NCI-H1694 treated with DMSO at 0.1 percent for 48 hours (cell line): Measurements from ENCODE around the gene CAPZB.

Experiments
- DNase-seq: peaks from one replicate; lab custom pipeline; 2025; lab: John Stamatoyannopoulos, UW

CAPZB gene

DNA sequence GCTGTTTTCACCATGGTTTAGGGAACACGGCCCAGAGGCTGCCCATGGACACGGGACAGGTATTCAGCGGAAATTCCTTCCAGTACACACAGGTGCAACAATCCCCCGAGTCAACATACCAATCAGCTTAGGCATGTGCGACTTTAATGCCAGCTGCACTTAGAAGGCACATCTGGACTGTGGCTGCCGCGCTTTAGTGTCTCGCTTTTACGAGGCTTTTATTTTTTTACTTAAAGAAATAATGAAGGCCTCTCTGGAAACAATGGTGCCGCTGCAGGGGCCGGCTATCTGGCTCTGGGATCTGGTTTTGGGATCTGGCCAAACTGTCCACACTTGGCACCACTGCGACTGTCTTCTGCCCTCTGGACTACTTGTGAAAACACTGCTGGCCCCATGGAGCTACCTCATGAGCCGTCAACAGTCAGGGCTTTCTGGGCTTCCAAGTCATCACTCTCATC lies 117.7 kb downstream of the CAPZB start:
- DNase-seq, result no peak

DNA sequence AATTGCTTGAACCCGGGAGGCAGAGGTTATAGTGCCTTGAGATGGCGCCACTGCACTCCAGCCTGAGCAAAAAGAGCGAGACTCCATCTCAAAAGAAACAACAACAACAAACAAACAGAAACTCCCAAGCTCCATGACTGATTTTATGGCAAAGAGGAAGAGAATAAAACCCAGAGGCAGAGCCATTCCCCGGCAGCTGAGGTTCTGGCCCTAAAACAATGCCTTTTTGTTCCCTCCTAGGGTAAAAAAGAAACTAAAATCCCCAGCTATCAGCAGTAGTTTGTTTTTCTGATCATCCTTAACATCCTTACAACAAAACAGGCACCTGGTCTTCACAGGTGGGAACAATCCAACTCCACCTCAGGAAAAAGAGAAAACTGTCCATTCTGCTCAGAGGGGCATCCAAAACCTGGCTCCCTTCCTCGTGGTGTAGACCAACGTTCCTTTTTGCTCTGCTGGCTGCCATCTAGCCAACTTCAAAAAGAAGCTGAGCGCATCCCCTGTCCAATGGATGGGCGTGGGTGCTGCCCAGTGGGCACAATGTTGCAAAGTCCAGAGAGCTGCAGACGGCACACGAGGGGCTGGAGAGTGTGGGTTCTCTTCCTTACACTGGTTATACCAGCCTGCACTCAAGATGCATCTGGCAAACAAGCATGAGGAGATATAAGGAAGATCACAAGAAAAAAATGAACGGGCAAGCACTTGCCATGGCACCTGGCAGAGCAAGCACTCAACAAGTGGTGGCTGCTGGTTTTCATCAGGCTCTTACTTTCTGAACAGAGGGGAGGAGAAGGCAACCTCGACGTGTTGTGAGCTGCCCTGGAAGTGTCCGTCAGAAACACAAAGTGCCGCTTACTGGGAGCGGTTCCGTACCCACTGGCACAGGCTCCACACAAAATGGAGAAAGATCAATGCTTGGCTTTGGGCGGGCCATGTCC lies 118.5 kb downstream of the CAPZB start:
- no peak for DNase-seq

DNA sequence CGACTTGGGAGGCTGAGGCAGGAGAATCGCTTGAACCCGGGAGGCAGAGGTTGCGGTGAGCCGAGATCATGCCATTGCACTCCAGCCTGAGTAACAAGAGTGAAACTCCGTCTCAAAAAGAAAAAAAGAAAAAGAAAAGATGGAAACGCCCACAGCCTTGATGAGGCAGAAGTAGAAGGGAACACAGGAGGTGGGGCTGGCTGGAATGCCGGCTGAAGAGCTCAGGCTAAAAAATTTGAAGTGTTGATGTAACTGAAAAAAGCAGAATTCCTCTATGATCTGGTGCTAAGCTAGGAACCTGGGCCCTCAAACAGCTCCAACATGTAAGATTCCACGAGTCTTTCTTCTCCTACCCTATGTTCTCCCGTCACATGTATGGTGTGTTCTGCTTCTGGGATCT lies 119.6 kb downstream of the CAPZB start:
- DNase-seq, result no peak

DNA sequence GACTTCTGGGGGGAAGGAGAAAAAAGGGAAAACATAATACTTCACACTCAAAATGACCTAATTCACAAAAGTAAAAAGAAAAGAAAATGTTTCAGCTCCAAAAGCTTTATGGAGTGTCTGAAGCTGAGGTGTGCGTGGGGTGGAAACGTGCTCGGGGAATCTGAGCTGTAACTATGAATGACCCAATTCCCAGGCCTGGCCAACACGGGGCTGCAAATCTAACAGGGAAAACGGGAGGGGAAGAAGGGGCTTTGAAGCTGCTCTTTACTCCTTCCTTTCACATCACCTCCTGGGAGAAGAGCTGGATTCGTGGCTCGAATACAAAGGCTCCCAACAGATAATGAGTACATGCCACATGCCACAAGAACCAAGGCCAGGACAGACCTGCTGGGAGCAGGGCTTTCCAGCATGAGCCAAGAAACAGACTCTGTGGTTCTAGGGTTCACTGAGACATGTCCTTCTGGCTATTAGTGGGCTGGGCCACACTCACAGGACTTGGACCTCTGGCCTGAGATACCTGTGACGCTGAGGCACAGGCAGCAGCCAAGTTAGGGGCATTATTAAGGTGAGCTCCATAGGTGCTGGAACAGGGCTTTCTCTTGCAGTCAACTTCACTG lies 121.7 kb downstream of the CAPZB start:
- no peak for DNase-seq

DNA sequence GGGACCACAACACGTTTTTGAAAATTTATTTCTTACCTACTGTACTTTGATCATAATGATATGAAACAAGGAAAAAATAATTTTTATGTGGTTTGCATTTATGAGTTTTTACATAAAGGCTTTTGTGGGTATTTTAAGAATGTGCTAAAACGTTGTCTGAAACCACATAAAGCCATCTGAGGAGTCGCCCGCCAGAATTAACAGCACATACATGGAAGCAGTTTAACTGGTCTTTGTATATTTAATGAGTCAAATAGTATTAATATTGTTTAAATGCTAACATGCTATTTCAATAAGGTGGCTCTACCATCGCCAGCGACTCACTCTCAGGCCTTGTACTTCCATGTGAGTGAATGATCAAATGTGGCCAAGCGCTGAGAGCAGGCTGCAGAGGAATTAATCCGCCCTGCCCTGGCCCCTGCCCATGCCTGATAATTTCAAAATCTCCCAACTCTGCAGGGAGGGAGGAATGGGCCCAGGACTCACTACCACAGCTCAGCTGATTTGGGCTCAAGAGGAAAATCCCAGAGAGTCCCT lies 123.7 kb downstream of the CAPZB start:
- no peak for DNase-seq

DNA sequence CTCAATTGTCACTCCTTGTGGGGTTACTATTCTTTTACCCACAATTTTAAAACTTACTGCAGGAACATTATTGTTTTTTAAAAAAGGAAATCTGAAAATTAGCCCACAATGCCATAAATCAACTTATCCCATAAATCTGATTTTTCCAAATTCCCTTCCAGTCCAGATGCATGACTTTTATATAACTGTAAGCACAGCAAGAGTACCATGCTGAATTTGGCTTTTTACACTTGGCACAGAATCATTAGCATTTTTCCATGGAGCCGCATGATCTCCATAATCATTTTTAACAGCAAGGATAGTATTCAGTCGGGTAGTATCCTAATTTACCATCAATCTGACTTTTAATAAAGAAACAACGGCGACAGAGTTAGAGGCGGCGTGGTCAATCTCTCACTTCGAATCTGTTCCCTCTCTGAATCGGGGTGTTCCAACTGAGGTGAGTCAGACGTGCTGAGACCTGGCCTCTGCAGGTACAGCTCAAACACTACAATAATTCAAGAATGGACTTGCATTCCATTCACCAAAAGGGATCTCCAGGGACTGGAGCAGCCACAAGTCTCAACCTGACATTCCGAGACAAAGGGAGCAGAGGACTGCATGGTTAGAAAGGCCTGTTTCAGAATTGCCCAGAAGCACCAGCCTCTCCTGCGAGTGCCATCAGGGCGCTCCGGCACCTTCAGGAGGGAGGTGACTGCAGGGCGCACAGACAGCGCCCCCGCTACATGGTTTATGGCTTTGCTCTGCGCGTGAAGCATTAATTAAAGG lies 124.3 kb downstream of the CAPZB start:
- DNase-seq, result no peak

DNA sequence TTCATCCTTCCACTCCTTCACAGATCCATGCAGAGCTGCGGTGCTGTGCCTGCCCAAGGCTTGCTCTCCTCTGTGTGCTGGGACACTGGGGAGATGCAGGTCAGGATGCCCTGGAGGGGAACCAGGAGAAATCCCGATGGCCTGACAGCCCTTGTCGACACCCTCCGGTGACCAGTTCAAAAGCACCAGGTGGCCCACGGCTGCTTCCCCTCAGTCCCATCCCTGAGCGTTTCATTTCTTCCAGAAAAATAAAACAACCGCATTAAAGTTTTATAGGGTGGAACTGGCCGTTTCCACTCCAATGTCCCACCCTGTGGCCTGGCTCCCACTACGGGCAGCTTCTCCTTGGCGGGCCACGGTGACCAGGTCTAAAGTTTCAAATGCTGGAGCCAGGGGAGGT lies 124.9 kb downstream of the CAPZB start:
- no peak for DNase-seq

DNA sequence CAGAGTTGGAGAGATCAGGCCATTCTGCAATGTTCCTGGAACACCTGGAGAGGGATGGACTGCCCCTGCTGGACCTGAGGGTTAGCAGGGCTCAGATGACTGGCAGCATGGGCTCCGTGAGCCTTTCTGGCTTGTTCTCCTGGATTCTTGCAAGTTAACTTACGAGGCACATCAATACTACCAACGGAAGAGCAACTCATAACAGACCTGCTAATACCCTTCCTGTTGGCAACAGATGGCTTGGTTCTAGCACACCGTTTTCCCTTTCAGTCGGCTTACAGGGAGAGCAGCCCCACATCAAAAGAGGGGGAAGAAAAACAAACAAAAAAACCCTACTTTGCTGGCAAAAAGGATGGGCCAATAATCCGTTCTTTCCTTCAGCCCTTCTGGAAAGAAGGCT lies 125.3 kb downstream of the CAPZB start:
- peak; percentile 73 for DNase-seq

DNA sequence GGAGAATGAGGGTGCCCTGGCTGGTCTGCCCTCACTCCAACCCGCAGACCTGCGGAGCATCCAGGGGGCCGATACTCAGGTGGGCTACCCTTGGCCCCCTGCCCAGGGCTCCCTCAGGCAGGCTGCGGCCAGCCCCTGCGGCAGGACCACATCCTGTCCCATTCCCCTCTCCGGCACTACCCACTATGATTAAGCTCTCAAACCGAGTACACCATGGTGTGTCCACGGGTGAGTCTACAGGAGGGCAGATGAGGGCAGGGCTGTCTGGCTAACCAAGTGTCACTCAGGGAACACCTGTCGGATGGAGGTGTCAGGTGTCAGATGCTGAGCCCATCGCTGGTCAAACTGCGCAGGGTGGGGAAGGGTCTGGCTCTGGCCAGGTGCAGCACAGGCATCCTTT lies 126.0 kb downstream of the CAPZB start:
- no peak for DNase-seq

DNA sequence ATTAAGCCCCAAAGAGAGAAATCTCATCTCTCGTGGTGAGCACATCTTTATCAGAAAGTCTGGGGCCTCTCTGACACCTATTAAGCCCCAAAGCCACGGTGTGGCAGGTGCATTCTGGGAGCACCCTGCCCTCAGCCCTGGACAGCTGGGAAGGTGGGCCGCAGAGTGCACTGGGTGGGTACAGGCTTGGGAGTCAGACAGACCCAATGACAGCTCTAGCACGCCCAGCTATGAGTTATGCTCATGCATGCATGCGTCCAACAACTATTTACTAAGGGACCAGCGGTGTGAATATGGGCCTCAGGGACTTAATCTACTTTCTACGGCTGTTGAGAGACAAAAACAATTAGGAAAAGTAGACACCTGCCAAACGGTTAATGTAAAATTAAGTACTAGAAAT lies 126.6 kb downstream of the CAPZB start:
- DNase-seq, result no peak

DNA sequence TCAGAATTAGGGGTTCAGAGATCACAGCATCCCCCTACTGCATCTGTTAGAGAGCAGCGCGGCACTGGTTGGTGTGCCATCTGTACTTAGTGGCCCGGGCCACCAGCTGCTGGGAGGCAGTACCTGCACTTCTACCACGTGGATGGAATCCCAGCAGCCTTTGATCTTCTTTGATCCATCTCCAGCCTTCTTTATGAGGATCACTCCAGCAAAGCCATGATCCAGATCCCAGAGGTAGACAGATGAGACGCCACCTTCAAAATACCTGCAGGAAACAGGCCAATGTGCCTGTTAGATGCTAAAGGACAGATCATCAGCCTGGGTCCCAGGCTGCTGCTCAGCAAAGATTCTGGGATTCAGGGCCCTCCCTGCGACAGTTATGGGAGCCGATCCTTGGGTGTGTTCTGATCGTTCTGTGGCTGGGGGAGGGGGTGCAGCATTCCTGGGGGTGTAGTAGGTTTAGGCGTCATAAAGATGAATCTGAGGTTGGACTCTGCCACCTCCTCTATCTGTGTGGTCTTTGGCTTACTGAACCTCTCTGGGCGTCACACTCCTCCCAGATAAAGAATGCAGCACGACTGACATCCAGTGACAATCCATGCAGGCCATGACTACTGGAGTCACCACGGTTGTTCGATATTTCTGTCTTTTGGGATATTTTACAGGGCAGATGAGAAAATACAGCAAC lies 127.9 kb downstream of the CAPZB start:
- no peak for DNase-seq

DNA sequence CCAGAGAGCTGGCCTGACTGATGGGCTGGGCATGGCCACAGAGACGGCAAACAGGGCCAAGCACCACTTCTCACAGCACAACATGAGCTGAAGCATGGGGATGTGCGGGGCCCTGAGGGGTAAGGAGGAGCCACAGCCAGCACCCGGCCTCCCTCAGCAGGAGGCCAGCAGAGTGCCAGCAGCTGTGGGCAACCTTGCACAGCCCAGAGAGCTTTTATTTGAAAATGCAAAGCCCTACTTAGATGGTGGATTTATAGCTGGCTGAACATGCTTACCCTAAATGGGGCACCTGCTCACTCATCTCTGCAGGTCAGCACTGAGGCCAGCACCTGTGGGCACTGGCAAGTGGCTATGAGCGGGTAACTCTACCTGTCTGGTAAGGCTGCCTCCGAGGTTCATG lies 129.1 kb downstream of the CAPZB start:
- no peak for DNase-seq

DNA sequence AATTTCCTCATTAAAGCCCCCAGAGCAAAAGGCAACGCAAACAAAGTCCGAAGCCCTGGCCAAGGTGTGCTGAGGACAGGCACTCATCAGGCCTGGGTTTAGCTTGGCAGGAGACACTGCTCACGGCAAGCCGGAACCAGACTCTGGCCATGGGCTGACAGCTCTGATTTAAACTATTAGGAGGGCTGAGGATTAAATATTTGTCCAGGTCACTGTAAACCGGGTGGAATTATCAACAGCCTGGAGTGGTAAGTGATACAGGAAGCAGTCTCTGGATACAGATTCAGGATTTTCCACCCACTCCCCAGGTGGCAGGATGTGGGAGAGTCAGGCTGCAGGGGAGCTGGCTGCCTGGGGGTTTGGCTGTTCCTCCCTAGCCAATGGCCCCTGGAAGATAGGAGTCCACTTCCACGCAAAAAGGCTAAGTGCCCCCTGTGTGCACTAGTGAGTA lies 130.8 kb downstream of the CAPZB start:
- DNase-seq, result no peak

DNA sequence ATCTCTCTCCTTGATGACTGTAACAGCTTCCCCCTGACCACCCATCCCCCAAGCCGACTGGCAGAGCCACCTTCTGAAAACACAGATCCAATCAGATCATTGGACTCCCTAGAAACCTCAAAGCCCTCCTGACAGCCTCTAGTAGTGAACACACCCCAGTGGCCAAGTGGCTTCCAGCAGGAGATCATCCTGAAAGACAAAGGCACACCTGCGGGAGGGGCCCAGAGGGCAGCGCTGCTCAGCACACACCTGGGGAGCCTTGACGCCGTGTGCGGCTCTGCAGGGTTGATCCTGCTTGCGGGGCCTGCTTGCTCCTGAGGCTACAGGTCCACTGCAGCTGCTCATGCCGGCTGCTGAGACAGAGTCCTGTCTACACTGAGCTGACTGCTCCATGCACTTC lies 131.7 kb downstream of the CAPZB start:
- no peak for DNase-seq

DNA sequence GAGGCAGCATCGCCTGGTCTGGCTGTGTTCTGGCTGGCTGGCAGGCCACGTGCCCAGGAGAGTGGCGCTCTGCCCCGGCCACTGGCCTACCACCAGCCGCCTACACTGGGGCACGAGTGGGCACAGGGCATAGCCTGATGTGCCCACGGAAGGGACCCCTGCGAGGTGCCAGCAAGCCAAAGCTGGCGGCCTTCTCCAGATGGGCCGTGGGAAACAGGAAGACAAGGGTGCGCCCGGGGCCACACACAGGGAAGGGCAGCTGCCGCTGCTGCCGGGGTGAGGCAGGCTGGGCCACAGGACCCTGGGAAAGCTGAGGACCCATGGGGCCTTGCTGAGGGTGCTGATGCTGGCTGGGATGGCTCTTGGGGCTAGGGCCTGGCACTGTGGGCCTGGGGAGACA lies 132.5 kb downstream of the CAPZB start:
- DNase-seq, result no peak

DNA sequence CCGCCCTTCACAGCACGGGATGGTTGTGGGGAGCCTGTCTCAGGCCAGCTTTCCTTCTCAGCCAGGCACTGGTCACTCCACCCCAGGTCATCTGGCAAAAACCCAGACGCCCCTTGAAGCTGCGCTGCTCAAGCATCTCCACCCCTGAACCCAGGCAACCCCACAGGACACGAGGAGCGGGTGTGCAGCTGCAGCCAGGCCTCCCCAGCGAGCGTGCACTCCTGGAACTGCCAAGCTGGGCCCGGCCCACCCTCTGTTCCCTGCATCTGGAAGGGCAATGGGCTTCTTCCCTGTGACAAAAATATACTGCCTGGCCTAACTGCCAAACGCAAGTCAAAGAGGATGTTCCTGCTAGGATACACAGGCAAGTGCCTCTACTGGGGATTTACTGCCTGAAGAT lies 133.5 kb downstream of the CAPZB start:
- DNase-seq, result no peak

DNA sequence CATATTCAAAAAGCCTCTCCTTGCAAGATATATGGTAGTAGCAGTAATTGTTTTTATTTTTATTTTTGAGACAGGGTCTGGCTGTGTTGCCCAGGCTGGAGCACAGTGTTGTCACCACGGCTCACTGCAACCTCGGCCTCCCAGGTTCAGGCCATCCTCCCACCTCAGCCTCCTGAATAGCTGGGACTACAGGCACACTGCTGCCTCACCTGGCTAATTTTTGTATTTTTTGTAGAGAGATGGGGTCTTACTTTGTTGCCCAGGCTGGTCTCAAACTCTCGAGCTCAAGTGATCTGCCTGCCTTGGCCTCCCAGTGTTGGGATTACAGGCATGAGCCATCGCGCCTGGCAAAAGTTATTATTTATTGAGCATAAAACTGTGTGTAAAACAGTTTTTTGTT lies 134.8 kb downstream of the CAPZB start:
- DNase-seq, result no peak

DNA sequence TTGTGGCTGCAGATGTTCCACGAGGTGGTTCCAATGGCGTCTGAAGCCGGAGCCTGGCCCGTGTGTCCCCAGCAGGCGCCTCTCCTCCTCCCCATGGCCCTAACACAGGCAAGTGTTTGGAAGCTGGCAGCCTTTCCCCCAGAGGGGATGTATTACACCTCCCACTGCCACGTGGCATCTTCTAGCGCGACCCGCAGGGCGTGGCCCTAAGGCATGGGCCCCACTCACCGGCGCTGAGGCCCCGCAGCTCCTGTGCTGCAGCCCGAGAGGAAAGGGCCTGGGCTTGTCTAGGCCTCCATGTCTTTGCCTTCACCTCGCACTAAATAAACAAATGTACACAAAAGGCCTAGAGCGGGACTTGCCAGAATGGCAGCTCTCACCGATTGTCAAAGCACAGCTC lies 135.3 kb downstream of the CAPZB start:
- no peak for DNase-seq

DNA sequence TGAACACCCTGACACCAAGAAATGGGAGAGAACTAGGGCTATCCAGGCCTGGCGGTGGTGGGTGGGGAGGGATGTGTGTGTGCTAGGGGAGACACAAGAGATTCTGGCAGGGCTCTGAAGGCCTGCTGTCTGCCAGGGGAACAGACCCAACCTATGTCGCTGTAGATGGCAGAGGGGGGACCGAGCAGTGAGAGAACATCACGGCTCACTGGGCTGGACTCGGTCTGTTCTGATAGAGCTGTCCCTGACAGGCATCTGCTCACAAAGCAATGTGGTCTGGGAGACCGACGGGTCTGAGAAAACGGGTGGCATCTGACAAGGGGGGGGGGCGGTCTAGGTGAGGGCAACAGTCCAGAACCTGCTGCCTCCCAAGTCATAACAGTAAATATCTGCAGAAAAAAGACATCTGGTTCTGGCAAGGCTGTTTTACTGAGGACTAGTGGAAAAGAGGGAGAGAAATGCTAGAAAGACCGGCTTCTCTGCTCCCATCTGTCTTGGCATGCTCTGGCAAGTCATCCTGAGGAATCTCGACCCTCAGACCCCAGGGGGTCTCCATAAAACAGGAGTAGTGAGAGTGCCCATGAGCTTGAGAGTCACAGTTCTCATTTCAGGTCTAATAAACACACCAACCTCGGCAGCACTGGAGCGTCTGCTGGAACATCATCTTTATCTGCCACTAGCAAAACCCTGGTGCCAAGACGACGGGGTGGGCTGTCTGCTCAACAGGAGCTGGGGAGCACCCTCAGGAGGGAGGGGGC lies 136.7 kb downstream of the CAPZB start:
- no peak for DNase-seq

DNA sequence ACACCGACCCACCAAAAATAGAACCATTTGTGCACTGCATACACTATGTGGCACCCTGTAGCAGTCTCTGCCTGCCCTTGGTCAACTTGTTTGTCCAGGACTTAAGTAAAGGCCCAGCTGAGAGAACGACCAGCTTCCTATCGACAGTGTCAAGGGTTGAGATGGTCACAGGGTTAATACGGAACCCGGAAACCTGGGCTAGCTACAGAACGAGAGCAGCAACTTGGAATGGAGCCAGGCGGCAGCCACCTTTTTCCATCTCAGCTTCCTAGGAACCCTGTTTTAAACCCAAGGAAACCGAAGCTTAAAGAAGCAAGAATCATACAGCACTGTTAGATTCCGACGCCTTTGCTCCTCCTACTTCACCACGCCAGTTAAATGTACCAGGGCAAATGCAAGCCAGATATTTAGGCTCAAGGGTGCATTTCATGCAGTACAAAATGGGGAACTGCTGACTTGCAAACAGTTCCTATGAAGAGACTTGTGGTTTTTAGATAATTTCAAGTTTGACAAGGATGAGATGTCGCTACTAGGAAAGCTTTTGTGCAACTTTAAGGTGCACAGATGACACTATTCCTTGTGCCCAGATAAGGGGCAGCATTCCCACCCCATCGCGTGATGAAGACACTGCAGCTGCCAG lies 137.7 kb downstream of the CAPZB start:
- no peak for DNase-seq

DNA sequence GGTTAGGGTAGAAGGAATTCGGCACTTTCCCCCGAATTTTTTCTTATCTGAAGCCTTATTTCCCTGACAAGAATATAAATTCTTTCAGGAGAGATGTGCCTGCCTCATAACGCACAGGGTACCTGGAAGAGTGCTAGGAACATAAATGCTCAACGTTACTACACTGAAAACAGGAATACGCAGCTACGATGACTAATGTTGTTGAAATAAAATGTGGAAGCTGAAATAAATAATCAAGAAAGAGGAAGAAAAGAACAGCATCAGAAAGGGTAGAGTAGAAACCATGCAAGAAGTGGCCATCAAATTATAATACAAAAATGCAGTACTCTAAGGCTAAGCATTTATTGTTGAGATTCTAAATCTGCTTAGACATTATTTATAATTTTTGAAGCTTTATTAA lies 139.3 kb downstream of the CAPZB start:
- DNase-seq, result no peak
